B cell (primary cell): ENCODE measurements around the gene PPP2R5B.

Experiments used
- CTCF ChIP-seq: fragments of 200-600 bp; IDR thresholded peaks from one replicate; pipeline ENCODE4 v1.8.0; 2022; ENCODE audit warnings: antibody characterized with exemption, mild to moderate bottlenecking
- EZH2 ChIP-seq: IDR thresholded peaks from 2 replicates; pipeline ENCODE4 v1.6.1; 2012; ENCODE audit warnings: borderline replicate concordance, low read depth, mild to moderate bottlenecking, moderate library complexity, low read length; ENCODE audit not compliant: insufficient read depth, poor library complexity, severe bottlenecking

GRCh38 chr11:64976651-64977050 lies 52.2 kb downstream of the PPP2R5B start:
- TF ChIP-seq CTCF (no peak), EZH2 (no peak)
